ENCODE data around the gene NTRK3. TPM values are rescaled to one million over a fixed set of nuclear protein-coding genes. Genes with fewer than 3 reads are reported as not detected.

Gene NTRK3
- total and polyA plus RNA-seq, 2 of the 13 experiments (the other 11 are each of a cell fraction or from before 2014, with no cell fraction given), result not detected

GRCh38 chr15:88048237-88048636 lies 208.3 kb downstream of the NTRK3 start:
- Histone ChIP-seq H3K4me2 (ENCODE audit: low read depth, low read length) (no peak overlapping the region), H3K4me3 (replicated peaks in 1 of 3; ENCODE audit: insufficient read depth in 1 of 3, low read depth in 2 of 3, low read length in 3 of 3) (no peak overlapping the region), H3K79me2 (ENCODE audit: insufficient read depth, low read length) (no peaks in the 10 kb centered on the region), H3K27me3 (ENCODE audit: control insufficient read depth in 1 of 2, insufficient read depth in 2 of 2, low read length in 2 of 2) (no peaks in the 10 kb centered on the region; a peak in 1 of 5 replicates), H2AFZ (ENCODE audit: low read length) (no peak overlapping the region), H3K4me1 (ENCODE audit: insufficient read depth, low read length) (no peaks in the 10 kb centered on the region), H3K27ac (ENCODE audit: extremely low read length, insufficient read depth, low read length) (no peak overlapping the region), H3K9me3 (ENCODE audit: low read length) (no peaks in the 10 kb centered on the region), H3K9ac (ENCODE audit: insufficient read depth, low read depth, low read length) (no peak overlapping the region), H3K36me3 (replicated peaks in 1 of 2; ENCODE audit: control insufficient read depth in 1 of 2, insufficient read depth in 2 of 2, low read length in 2 of 2) (no peaks in the 10 kb centered on the region), H4K20me1 (ENCODE audit: insufficient read depth, low read length) (no peaks in the 10 kb centered on the region)
- no peak for ATAC-seq
- TF ChIP-seq MAFF (IDR thresholded peaks at IDR 0.05; ENCODE audit: low read depth, low read length) (0 out of 2 replicates have a peak, but pooled peaks have one; percentile 20), SMAD1 (CRISPR knock-in tag; IDR thresholded peaks at IDR 0.05; ENCODE audit: borderline replicate concordance, low read depth) (no peak), MAFK (conservative IDR thresholded peaks at IDR 0.05 in 1 of 2, IDR thresholded peaks at IDR 0.05 in 1 of 2; ENCODE audit: low read length in 2 of 2) (peak in 1 of 2 experiments; percentile 40; a peak in 2 of 4 replicates)
- ChIA-PET CTCF (ENCODE audit: low intra/inter-chr PET ratio, low total read pairs) (no interaction called here), POLR2A (no interaction called here)
- FAIRE-seq, result no peak
- intact Hi-C loops (cut with micrococcal nuclease; ENCODE audit: unreplicated experiment) (no loop called here), in situ Hi-C loops (cut with HindIII; ENCODE audit: extremely low pct_ligation_motif_present, low pct_unique_long_range_greater_than_20kb) (no loop called here)
- WGBS (ENCODE audit: low lambda C conversion rate), result 0% methylated on average over 2 of the region's 2 CpGs
- no peak for DNase-seq (ENCODE audit: low spot score)
- BruUV-seq (replicated peaks), result no TSS peak

- Histone ChIP-seq H3K27me3 (ENCODE audit: control insufficient read depth in 1 of 2, insufficient read depth in 2 of 2, low read length in 2 of 2) (no peaks in the 10 kb centered on the region), H3K9ac (ENCODE audit: insufficient read depth, low read depth, low read length) (no peak overlapping the region), H3K9me3 (ENCODE audit: low read length) (no peaks in the 10 kb centered on the region), H3K4me3 (replicated peaks in 1 of 3; ENCODE audit: insufficient read depth in 1 of 3, low read depth in 2 of 3, low read length in 3 of 3) (no peak overlapping the region), H3K27ac (ENCODE audit: extremely low read length, insufficient read depth, low read length) (no peak overlapping the region), H3K79me2 (ENCODE audit: insufficient read depth, low read length) (no peaks in the 10 kb centered on the region), H3K36me3 (replicated peaks in 1 of 2; ENCODE audit: control insufficient read depth in 1 of 2, insufficient read depth in 2 of 2, low read length in 2 of 2) (no peaks in the 10 kb centered on the region), H3K4me2 (ENCODE audit: low read depth, low read length) (no peak overlapping the region), H4K20me1 (ENCODE audit: insufficient read depth, low read length) (no peaks in the 10 kb centered on the region), H2AFZ (ENCODE audit: low read length) (no peak overlapping the region), H3K4me1 (ENCODE audit: insufficient read depth, low read length) (no peaks in the 10 kb centered on the region)
- ATAC-seq (no peak), FAIRE-seq (no peak), DNase-seq (ENCODE audit: low spot score) (no peak)
- TF ChIP-seq ZNF737 (CRISPR knock-in tag; IDR thresholded peaks at IDR 0.05; ENCODE audit: borderline replicate concordance), result no peak
- TF ChIP-seq MTA3 (CRISPR knock-in tag; IDR thresholded peaks at IDR 0.05), result no peak
- TF ChIP-seq ZXDC (CRISPR knock-in tag; IDR thresholded peaks at IDR 0.05), result no peak
- no peak for TF ChIP-seq PHB2 (IDR thresholded peaks at IDR 0.05; ENCODE audit: partially characterized antibody)
- no peak for TF ChIP-seq IKZF1 (IDR thresholded peaks at IDR 0.05)
- TF ChIP-seq ZNF766 (CRISPR knock-in tag; IDR thresholded peaks at IDR 0.05; ENCODE audit: borderline replicate concordance), result no peak
- no peak for TF ChIP-seq PHF20 (CRISPR knock-in tag; IDR thresholded peaks at IDR 0.05)
- no peak for TF ChIP-seq MEIS2 (CRISPR knock-in tag; IDR thresholded peaks at IDR 0.05)
- no peak for TF ChIP-seq TBP (CRISPR knock-in tag; IDR thresholded peaks at IDR 0.05)
- no peak for TF ChIP-seq RAD51 (IDR thresholded peaks at IDR 0.05; ENCODE audit: borderline replicate concordance)
- TF ChIP-seq GTF2F1 (IDR thresholded peaks at IDR 0.05; ENCODE audit: low read length), result no peak
- ChIA-PET POLR2A (no interaction called here), CTCF (ENCODE audit: low intra/inter-chr PET ratio, low total read pairs) (no interaction called here)
- BruUV-seq (replicated peaks), result no TSS peak
- in situ Hi-C loops (cut with HindIII; ENCODE audit: extremely low pct_ligation_motif_present, low pct_unique_long_range_greater_than_20kb) (no loop called here), intact Hi-C loops (cut with micrococcal nuclease; ENCODE audit: unreplicated experiment) (no loop called here)
- WGBS (ENCODE audit: low lambda C conversion rate), result 13% methylated on average over 12 of the region's 13 CpGs
Observed at GRCh38 chr15:88046576-88047129, 209.9 kb downstream of the NTRK3 start.
